NCI-H146 treated with DMSO at 0.1 percent for 48 hours (cell line): Measurements from ENCODE around the gene BNC2.

Experiments
- DNase-seq: peaks from one replicate; lab custom pipeline; 2025; ENCODE audit not compliant: unreplicated experiment; lab: John Stamatoyannopoulos, UW

The BNC2 gene

DNA sequence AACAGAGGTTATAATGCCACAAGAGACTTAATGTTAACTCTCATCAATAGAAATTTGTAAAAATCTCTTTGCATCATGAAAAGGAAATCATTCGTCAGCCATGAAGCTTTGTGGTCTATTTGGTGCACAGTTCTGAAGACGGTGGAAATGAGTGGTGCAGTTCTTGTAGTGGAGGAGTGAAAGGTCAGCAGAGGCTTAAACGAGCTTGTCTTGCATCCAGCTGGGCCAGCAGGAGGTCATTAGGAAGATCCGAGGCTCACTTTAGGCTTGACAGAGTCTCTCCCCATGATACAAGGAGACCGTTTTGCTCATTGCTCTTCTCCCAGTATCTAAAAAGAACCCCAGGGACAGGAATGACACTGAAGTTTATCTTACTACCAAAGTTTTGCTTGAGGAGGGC is 440.8 kb downstream of the BNC2 start:
- DNase-seq: no peak

DNA sequence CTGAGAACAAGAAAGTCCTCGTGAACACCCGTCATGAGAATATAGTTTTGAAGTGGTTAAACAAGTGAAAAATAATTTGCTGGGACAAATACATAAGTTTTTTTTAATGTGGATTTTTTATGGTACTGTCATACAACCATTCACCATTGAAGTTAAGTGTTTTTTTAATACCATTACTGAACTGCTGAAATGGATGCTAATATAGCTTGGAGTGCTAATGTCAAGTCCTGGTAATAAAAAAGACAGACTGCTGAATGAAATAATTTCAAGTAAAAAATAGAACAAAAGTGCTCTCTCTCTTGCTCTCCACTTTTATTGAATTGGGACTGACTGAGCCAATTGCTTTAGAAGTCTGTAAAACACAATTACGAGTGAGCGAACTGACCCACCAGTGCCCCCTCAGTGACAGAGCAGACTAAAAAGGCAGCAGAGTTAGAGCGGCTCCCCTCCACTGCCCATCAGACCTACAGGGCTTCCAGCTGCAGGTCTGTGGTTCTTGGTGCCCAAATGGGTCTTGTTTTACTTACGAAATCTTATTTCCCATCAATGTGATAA is 442.5 kb downstream of the BNC2 start:
- DNase-seq: no peak

DNA sequence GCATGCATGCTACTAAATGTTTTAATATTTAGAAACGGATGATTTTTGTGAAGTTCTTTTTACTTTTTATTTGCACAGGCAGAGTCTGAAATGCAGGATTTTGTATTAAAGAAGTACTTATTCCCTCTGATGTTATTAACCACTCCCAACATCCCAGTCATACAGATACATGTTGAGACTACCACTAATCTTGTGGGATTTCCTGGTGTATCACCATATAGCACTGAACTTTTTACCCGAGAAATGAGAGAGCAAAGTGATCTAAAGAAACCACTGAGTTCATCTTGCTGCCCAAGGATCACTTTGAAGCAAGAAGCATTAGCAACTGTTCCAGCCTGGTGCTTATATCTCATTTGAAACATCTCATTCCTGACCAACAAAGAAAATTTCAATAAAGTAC is 443.8 kb downstream of the BNC2 start:
- no peak for DNase-seq

DNA sequence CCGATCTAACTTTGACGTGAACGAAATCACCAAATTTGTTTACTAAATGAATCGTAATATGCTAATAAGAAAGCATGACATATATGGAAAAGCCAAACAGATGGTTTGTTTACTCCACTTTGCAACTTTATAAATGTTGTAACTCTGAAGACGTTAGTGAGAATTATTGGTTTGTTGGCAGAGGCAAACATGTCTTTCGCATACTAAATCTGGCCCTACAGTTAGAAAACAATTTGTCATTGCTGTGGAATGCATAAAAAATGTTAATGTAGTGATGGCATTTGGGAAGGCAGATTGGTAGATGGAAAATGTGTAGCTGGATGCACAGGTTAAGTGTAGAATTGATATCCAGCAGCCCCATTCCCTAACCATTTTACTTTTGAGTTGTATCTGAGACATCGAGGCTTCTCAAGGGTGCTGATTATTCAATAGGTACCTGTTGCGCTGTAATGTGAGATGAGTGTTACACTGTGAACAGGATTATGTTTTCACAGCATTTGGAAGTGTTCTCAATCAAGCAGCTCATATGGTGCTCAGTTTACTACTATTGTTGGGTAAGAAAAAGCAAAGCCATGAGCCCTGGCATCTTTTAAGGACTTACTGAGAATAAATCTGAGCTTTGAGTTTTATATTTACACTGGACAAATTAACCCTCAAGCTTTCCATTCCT is 444.8 kb downstream of the BNC2 start:
- no peak for DNase-seq

DNA sequence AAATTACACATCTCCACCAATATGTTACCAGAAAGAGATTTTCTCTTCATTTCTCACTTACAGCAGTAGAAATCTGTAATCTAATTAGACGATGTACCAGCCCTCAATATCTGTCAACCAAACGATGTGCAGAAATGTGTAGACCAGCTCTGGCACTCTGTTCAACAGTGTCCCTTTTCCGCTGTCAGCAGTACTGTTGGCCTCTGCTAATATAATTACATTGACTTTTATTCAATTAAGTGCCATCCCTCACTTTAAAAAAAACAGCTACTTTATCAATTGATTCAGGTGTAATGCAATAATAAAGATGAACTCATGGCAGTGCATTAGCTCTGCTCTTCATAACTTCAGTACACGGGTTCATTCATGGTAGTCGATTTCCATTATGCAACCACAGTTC is 448.4 kb downstream of the BNC2 start:
- DNase-seq: no peak

DNA sequence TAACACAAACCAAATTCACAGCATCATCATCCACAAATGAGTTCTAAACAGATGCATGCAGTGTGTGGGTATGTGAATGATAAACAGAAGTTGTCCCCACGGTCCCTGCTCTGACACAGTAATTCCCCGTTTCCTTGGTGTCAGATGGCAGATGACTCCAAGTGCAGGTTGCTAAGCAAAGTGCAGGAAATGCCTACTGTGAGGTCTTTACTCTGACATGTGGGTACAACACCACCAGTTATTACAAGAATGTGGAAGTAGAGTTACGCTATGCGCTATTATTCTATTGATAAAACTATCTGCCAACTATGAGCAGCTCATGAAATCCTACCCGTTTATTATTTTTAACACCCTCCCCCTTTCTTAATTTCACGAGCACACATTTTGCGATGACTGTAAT is 448.9 kb downstream of the BNC2 start:
- no peak for DNase-seq

- no peak for DNase-seq
Observed at GRCh38 chr9:16419124-16419523, 451.3 kb downstream of the BNC2 start.

- DNase-seq: no peak
Observed at GRCh38 chr9:16418721-16419120, 451.7 kb downstream of the BNC2 start.

GRCh38 chr9:16417749-16418148 is 452.7 kb downstream of the BNC2 start:
- DNase-seq: no peak

DNA sequence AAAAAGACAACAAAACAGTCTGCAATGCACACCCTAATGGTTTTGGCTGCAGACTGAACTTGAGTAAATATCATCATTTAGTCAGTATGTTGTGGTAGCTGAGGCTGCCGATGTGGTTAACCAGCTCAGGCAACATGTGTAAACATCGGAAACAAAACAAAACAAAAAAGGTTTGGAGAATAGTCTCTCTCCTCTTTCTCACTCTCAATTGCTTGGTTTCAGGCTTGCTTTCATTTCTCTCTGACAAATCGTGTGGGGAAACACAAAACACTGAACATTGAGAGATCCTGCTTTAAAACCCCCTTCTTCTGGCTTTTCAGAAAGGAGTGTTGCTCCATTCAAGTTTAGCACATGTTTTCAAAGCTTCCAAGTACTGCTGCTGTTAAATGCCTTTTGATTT is 453.3 kb downstream of the BNC2 start:
- no peak for DNase-seq

DNA sequence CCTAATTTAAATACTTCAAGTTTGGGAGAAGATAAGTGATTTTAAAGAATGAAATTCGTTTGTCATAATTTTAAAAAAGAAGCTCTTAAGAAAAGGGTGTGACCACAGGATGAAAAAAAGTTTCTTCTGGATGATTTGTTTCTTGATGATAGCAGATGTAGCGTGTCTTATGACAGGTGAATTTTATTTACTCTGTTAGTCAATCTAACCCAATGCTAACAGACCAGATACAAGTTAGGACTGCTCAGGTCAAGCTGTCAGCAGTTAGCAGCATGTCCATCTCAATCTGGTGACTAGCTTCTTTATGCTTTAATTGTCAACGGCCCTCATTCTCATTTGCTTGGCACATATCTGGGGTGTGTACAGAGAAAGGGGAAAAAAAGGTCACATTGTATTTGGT is 456.0 kb downstream of the BNC2 start:
- DNase-seq: no peak

DNA sequence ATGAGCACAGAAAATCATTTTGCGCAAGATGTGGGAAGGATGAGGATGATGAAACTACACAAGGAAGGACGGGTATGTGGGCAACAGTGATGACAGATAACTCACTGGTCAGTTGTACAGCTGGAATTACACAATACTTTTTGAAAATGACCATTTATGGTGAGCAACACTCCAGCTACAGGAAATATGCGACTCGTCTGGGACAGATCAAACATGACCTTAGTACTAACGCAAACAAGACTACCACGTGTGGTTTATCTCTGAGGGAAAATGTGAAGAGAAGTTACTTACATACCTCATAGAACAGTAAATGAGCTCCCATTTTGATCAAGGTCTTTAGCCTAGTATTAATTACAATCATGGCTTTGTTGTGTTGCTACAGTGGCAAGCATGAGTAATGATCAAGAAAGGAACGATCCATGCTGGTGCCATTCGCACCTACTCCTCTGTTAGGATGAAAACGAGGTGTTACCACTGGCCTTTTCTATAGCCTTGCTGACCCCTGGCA is 456.9 kb downstream of the BNC2 start:
- no peak for DNase-seq

- DNase-seq: no peak
Observed at GRCh38 chr9:16412740-16413139, 457.7 kb downstream of the BNC2 start.

DNA sequence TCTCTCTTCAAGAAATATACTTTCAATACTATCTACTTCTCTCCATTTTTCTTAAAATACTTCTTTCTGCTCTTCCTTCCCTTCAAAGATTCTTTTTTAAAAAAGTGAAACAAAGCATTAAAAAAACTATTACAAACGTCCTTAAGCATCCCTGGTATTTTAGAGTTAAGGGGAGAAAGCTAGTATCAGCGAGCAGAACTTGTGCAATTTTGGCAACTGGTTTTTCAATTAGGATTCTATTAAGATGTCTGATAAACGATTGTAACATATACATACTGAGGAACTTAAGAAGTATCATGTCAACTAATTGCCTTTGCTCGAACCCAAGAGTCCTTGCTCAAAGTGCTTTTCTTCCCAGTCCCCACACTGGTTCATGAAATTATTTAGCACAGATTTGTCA is 459.2 kb downstream of the BNC2 start:
- DNase-seq: no peak

- DNase-seq: no peak
Observed at GRCh38 chr9:16410601-16411280, 459.7 kb downstream of the BNC2 start.

GRCh38 chr9:16407617-16408016 is 462.9 kb downstream of the BNC2 start:
- DNase-seq: no peak

GRCh38 chr9:16406526-16407225 is 463.8 kb downstream of the BNC2 start:
- no peak for DNase-seq

DNA sequence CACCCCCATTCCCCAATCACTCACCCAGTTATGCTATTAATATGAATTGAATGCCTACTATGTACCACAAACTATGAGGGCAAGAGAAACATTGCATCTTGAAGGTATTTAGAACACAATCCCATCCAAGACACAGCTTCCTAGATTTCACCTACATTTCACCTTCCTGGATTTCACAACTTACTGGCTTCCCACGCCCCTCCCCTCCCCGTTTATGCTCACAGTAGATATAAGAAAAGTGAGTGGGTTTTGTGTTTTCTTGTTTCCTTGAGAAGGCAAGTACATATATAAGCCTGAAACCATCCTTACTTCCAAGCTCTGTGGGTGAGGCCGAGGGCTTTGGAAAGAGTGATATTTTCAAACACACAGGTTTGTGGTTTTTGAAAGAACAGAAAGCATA is 465.0 kb downstream of the BNC2 start:
- DNase-seq: no peak

DNA sequence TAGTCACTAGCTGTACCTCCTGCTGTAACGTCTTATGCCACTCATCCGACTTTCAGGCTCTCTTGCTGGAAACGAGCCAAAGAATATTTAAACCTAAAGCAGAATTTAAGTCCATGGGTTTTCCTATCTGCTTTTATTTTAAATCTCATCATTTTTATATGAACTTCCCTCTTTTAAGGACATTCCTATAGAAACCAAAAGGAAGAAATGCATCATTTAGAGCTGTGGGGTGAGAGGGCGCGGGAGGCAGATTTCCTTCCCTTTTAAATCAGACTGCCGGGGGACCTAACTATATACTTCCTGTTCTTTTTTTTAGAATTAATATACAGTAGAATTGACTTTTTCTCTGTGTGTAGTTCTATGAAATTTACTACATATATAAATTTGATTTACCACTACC is 468.8 kb downstream of the BNC2 start:
- DNase-seq: no peak

- DNase-seq: no peak
Observed at GRCh38 chr9:16398691-16399090, 471.8 kb downstream of the BNC2 start.

DNA sequence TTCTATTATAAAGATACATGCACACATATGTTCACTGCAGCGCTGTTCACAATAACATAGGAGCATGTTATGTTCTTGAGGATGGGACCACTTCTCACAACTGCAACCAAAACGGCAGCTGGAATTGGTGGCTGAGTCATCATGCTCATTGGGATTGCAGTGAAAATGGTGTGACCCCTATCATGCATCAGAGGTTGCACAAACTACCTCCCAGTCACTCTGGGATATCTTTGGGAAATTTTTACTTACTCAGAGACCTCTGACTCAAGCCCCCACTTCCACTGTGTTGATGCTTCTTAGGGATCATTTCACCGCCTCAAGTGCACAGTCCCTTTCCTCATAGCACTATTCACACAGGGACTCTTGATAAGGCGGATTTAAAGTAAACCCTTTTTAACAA is 474.1 kb downstream of the BNC2 start:
- no peak for DNase-seq

DNA sequence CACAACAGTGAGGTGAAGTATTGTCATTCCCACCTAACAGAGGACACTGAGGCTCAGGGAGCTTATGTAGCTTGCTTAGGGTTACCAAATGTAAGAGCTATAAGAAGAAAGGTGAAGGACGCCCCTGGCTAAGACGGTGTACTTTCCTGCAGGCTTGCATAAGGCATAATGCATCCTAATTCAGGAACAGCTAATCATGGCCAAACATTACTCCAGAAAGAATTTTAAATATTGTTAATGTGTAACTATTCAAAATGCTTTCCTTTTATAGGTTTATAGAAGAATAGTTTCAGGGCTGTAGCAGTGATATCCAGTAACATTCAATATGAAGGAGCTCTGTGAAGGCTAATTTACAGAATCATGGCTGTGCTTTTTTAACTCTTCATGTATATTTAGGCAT is 479.1 kb downstream of the BNC2 start:
- DNase-seq: no peak
